KOPT-K1 (cell line): ENCODE data around the gene CCDC33.

Experiments used
- H3K27ac ChIP-seq: fragments of 200-600 bp; sonication (generic); 2 replicates; pipeline ENCODE4 v1.5.1; 2016; ENCODE audit warnings: antibody characterized with exemption, mild to moderate bottlenecking, low read depth, low read length; ENCODE audit not compliant: poor library complexity, severe bottlenecking
- H3K36me3 ChIP-seq: fragments of 200-600 bp; sonication (generic); 2 replicates; pipeline ENCODE4 v1.5.1; 2017; ENCODE audit warnings: antibody characterized with exemption, mild to moderate bottlenecking, low read length, moderate library complexity; ENCODE audit not compliant: insufficient read depth
- H3K9me3 ChIP-seq: fragments of 200-600 bp; sonication (generic); 2 replicates; pipeline ENCODE4 v1.5.1; 2017; ENCODE audit warnings: antibody characterized with exemption, low read length, mild to moderate bottlenecking; ENCODE audit not compliant: insufficient read depth, poor library complexity, severe bottlenecking

CCDC33 gene

GRCh38 chr15:74326746-74327145 lies 90.6 kb downstream of the CCDC33 start:
- Histone ChIP-seq H3K36me3 (no peaks in the 10 kb centered on the region), H3K27ac (no peak overlapping the region), H3K9me3 (no peaks in the 10 kb centered on the region)

- no peaks in the 10 kb centered on the region for H3K36me3 ChIP-seq
- no peaks in the 10 kb centered on the region for H3K9me3 ChIP-seq
- peak overlapping the region; percentile 54 for H3K27ac ChIP-seq
Measured at GRCh38 chr15:74327756-74328155, 91.6 kb downstream of the CCDC33 start.

GRCh38 chr15:74328331-74329056 lies 92.4 kb downstream of the CCDC33 start:
- peak overlapping the region; percentile 54 for H3K27ac ChIP-seq
- H3K9me3 ChIP-seq: no peaks in the 10 kb centered on the region
- no peaks in the 10 kb centered on the region for H3K36me3 ChIP-seq

- no peaks in the 10 kb centered on the region for H3K36me3 ChIP-seq
- no peak overlapping the region for H3K27ac ChIP-seq
- peaks cover 7% of the 10 kb centered on the region for H3K9me3 ChIP-seq
Measured at GRCh38 chr15:74330861-74331408, 94.8 kb downstream of the CCDC33 start.

GRCh38 chr15:74332011-74332410 lies 95.9 kb downstream of the CCDC33 start:
- Histone ChIP-seq H3K27ac (no peak overlapping the region), H3K36me3 (no peaks in the 10 kb centered on the region), H3K9me3 (peaks cover 7% of the 10 kb centered on the region)

GRCh38 chr15:74332611-74333010 lies 96.5 kb downstream of the CCDC33 start:
- H3K9me3 ChIP-seq: peaks cover 7% of the 10 kb centered on the region
- H3K27ac ChIP-seq: no peak overlapping the region
- no peaks in the 10 kb centered on the region for H3K36me3 ChIP-seq

GRCh38 chr15:74333093-74333492 lies 97.0 kb downstream of the CCDC33 start:
- Histone ChIP-seq H3K27ac (no peak overlapping the region), H3K9me3 (peaks cover 7% of the 10 kb centered on the region), H3K36me3 (no peaks in the 10 kb centered on the region)

GRCh38 chr15:74333662-74334061 lies 97.5 kb downstream of the CCDC33 start:
- Histone ChIP-seq H3K27ac (no peak overlapping the region), H3K9me3 (peaks cover 7% of the 10 kb centered on the region), H3K36me3 (no peaks in the 10 kb centered on the region)

- peaks cover 7% of the 10 kb centered on the region for H3K9me3 ChIP-seq
- no peak overlapping the region for H3K27ac ChIP-seq
- H3K36me3 ChIP-seq: no peaks in the 10 kb centered on the region
Measured at GRCh38 chr15:74334127-74334526, 98.0 kb downstream of the CCDC33 start.

GRCh38 chr15:74335396-74335795 lies 99.3 kb downstream of the CCDC33 start:
- no peaks in the 10 kb centered on the region for H3K36me3 ChIP-seq
- no peak overlapping the region for H3K27ac ChIP-seq
- H3K9me3 ChIP-seq: peaks cover 7% of the 10 kb centered on the region

GRCh38 chr15:74336061-74337005 lies 100.2 kb downstream of the CCDC33 start:
- H3K36me3 ChIP-seq: no peaks in the 10 kb centered on the region
- H3K27ac ChIP-seq: no peak overlapping the region
- peaks cover 7% of the 10 kb centered on the region for H3K9me3 ChIP-seq

- Histone ChIP-seq H3K27ac (no peak overlapping the region), H3K36me3 (no peaks in the 10 kb centered on the region), H3K9me3 (peaks cover 7% of the 10 kb centered on the region)
Measured at GRCh38 chr15:74337146-74337545, 101.0 kb downstream of the CCDC33 start.

- Histone ChIP-seq H3K9me3 (peaks cover 7% of the 10 kb centered on the region), H3K27ac (no peak overlapping the region), H3K36me3 (no peaks in the 10 kb centered on the region)
Measured at GRCh38 chr15:74337607-74338211, 101.6 kb downstream of the CCDC33 start.

- Histone ChIP-seq H3K9me3 (peaks cover 7% of the 10 kb centered on the region), H3K36me3 (no peaks in the 10 kb centered on the region), H3K27ac (no peak overlapping the region)
Measured at GRCh38 chr15:74338676-74339075, 102.5 kb downstream of the CCDC33 start.

- H3K9me3 ChIP-seq: peaks cover 2% of the 10 kb centered on the region
- no peak overlapping the region for H3K27ac ChIP-seq
- no peaks in the 10 kb centered on the region for H3K36me3 ChIP-seq
Measured at GRCh38 chr15:74339371-74339770, 103.2 kb downstream of the CCDC33 start.
